Embryonic facial prominence (tissue), 1 donor: ENCODE measurements around the gene TAF1D.
"Not testable (repeated sequence)": the region's sequence is repeated elsewhere in the genome, so short reads cannot be mapped to it uniquely, and the experiment has no call there.

Experiments used
- DNase-seq: peaks from one replicate; pipeline ENCODE4 v3.0.0-alpha.2; 2016; ENCODE audit errors: extremely low spot score

Gene TAF1D

GRCh38 chr11:93747122-93747521 is 5.8 kb upstream of the TAF1D start:
- no peak for DNase-seq

- no peak for DNase-seq
Observed at GRCh38 chr11:93746101-93746500, 4.8 kb upstream of the TAF1D start.

- not testable (repeated sequence) for DNase-seq
Observed at GRCh38 chr11:93745005-93745755, 3.9 kb upstream of the TAF1D start.

- no peak for DNase-seq
Observed at GRCh38 chr11:93744669-93745004, 3.3 kb upstream of the TAF1D start.

GRCh38 chr11:93743291-93743690 is 2.0 kb upstream of the TAF1D start:
- DNase-seq, result no peak

- no peak for DNase-seq
Observed at GRCh38 chr11:93741882-93742226, 559 bp upstream of the TAF1D start.

GRCh38 chr11:93740730-93741093 is 583 bp downstream of the TAF1D start:
- DNase-seq, result peak; percentile 17

GRCh38 chr11:93740031-93740729 is 1.1 kb downstream of the TAF1D start:
- no peak for DNase-seq

GRCh38 chr11:93738647-93739081 is 2.6 kb downstream of the TAF1D start:
- DNase-seq, result no peak

- no peak for DNase-seq
Observed at GRCh38 chr11:93737904-93738612, 3.2 kb downstream of the TAF1D start.

- DNase-seq, result no peak
Observed at GRCh38 chr11:93736129-93736528, 5.2 kb downstream of the TAF1D start.

GRCh38 chr11:93735627-93736026 is 5.7 kb downstream of the TAF1D start:
- no peak for DNase-seq

GRCh38 chr11:93734427-93735222 is 6.7 kb downstream of the TAF1D start:
- DNase-seq, result no peak

- DNase-seq, result no peak
Observed at GRCh38 chr11:93733474-93733873, 7.8 kb downstream of the TAF1D start.

GRCh38 chr11:93732237-93732892 is 8.9 kb downstream of the TAF1D start:
- DNase-seq, result no peak

- no peak for DNase-seq
Observed at GRCh38 chr11:93730108-93731107, 10.9 kb downstream of the TAF1D start.

- no peak for DNase-seq
Observed at GRCh38 chr11:93729129-93729616, 12.1 kb downstream of the TAF1D start.

GRCh38 chr11:93728792-93729128 is 12.5 kb downstream of the TAF1D start:
- DNase-seq, result no peak

GRCh38 chr11:93727985-93728791 is 13.1 kb downstream of the TAF1D start:
- no peak for DNase-seq
